Neutrophil (primary cell): ENCODE results near the gene MRPL54.

Experiments
- H3K27ac ChIP-seq: fragments of 200-600 bp; sonication (generic); 2 replicates; pipeline ENCODE4 v1.5.1; 2016; ENCODE audit warnings: mild to moderate bottlenecking, moderate library complexity
- H3K27me3 ChIP-seq: fragments of 200-600 bp; sonication (generic); 2 replicates; pipeline ENCODE4 v1.6.0; 2016; ENCODE audit warnings: mild to moderate bottlenecking
- H3K36me3 ChIP-seq: fragments of 200-600 bp; sonication (generic); 2 replicates; pipeline ENCODE4 v1.5.1; 2017
- H3K4me1 ChIP-seq, 2 experiments: fragments of 200-600 bp in 1 of 2; sonication (generic) in 1 of 2; 1 replicate in 1 of 2; 2 replicates in 1 of 2; pipeline versions ENCODE4 v1.5.1 to v1.6.1; 2013 to 2016; ENCODE audit warnings: low read depth in 1 of 2, low read length in 1 of 2, mild to moderate bottlenecking in 1 of 2, moderate library complexity in 1 of 2; ENCODE audit not compliant: control insufficient read depth in 1 of 2, insufficient read depth in 1 of 2
- H3K4me3 ChIP-seq, 2 experiments: fragments of 200-600 bp in 1 of 2; sonication (generic) in 1 of 2; 1 replicate in 1 of 2; 2 replicates in 1 of 2; pipeline ENCODE4 v1.5.1; 2013 to 2016; ENCODE audit warnings: low read depth in 1 of 2, low read length in 1 of 2, mild to moderate bottlenecking in 1 of 2, moderate library complexity in 1 of 2
- H3K9me3 ChIP-seq: fragments of 200-600 bp; sonication (generic); 2 replicates; pipeline ENCODE4 v1.5.1; 2016
- TF ChIP-seq, protein P1 (sequence below): fragments of 200-600 bp; sonication (generic); IDR thresholded peaks from 2 replicates; pipeline ENCODE4 v1.5.1; 2016; ENCODE audit warnings: antibody characterized with exemption

The MRPL54 gene

GRCh38 chr19:3771906-3772455, 9.5 kb downstream of the MRPL54 start, which contains the start of gene RAX2:
Gene RAX2 (minus strand): TSS chr19:3772228. CDS start chr19:3771742, 486 bp downstream.
- Histone ChIP-seq H3K36me3 (peaks cover 24% of the 10 kb centered on the region), H3K4me3 (no peak within 1 kb of the TSS)

GRCh38 chr19:3773814-3774515, 11.5 kb downstream of the MRPL54 start:
- Histone ChIP-seq H3K27me3 (no peaks in the 10 kb centered on the region), H3K4me1 (no peaks in the 10 kb centered on the region), H3K27ac (no peak overlapping the region), H3K9me3 (no peaks in the 10 kb centered on the region), H3K4me3 (no peak overlapping the region), H3K36me3 (peaks cover 10% of the 10 kb centered on the region)
- TF ChIP-seq, protein P1, sequence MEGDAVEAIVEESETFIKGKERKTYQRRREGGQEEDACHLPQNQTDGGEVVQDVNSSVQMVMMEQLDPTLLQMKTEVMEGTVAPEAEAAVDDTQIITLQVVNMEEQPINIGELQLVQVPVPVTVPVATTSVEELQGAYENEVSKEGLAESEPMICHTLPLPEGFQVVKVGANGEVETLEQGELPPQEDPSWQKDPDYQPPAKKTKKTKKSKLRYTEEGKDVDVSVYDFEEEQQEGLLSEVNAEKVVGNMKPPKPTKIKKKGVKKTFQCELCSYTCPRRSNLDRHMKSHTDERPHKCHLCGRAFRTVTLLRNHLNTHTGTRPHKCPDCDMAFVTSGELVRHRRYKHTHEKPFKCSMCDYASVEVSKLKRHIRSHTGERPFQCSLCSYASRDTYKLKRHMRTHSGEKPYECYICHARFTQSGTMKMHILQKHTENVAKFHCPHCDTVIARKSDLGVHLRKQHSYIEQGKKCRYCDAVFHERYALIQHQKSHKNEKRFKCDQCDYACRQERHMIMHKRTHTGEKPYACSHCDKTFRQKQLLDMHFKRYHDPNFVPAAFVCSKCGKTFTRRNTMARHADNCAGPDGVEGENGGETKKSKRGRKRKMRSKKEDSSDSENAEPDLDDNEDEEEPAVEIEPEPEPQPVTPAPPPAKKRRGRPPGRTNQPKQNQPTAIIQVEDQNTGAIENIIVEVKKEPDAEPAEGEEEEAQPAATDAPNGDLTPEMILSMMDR: no peak

More at GRCh38 chr19:3771906-3772455, 9.5 kb downstream of the MRPL54 start, which contains the start of gene RAX2:
- H3K9me3 ChIP-seq: no peaks in the 10 kb centered on the region
- TF ChIP-seq, protein P1: no peak
- no peaks in the 10 kb centered on the region for H3K4me1 ChIP-seq
- no peak within 1 kb of the TSS for H3K27ac ChIP-seq
- no peaks in the 10 kb centered on the region for H3K27me3 ChIP-seq

DNA sequence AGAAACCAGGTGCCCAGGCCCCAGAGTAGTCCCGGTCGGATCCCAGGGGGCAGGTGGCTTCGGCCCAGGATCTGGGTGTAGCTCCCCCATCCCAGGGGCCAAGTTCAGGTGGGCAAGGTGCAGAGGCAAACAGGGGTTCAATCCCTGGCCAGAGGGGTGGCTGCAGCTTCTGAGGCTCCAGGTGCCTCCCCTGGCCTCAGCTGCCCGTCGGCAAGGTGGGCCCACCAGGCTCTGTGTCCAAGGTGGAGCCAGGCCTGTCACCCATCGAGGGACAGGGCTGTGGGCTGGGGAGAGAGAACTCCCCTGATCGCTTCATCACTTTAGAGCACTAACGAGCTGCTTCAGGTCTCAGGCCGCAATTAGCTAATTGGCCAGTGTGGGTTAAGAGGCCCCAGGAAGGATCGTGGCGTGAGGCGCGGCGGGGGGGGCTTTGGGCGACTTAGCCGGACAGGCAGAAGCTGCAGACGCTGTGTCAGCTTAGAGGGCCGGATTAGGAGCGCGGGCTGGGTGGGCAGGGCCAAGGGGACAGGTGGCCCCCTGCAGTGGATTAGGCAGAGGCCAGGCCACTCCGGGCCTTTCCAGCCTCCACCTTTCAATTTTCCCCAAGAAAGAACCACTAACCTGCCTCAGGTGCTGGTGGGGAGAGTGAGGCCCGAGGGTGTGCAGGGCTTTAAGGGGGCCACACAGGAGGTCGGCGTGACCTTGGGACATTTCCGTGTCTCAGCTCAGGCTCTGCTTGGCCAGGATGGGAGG, 12.3 kb downstream of the MRPL54 start:
- no peaks in the 10 kb centered on the region for H3K27me3 ChIP-seq
- TF ChIP-seq, protein P1: no peak
- H3K27ac ChIP-seq: no peak overlapping the region

DNA sequence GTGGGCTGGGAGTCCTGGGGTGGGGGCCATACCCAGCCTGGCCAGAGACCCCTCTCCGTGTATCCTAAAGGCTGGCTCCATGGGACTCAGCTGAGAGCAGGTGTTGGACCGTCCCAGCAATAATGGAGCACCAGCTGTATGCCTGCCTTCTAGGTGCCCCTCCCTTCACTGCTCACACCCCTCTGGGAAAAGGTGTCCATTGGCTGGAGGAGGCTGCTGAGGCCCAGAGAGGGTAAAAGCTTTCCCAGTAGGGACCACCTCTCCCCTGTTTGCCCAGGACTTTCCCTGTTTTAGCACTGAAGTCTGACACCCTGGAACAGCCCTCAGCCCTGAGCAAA, 12.9 kb downstream of the MRPL54 start:
- Histone ChIP-seq H3K4me1 (no peaks in the 10 kb centered on the region), H3K4me3 (no peak overlapping the region), H3K27ac (no peak overlapping the region), H3K36me3 (no peaks in the 10 kb centered on the region), H3K9me3 (no peaks in the 10 kb centered on the region), H3K27me3 (no peaks in the 10 kb centered on the region)
- TF ChIP-seq, protein P1: no peak

More for the DNA sequence above, 12.3 kb downstream of the MRPL54 start:
- Histone ChIP-seq H3K4me3 (no peak overlapping the region), H3K4me1 (no peaks in the 10 kb centered on the region), H3K36me3 (peaks cover 2% of the 10 kb centered on the region), H3K9me3 (no peaks in the 10 kb centered on the region)

GRCh38 chr19:3775831-3776230, 13.3 kb downstream of the MRPL54 start:
- Histone ChIP-seq H3K9me3 (peaks cover 3% of the 10 kb centered on the region), H3K4me1 (no peaks in the 10 kb centered on the region), H3K36me3 (no peaks in the 10 kb centered on the region), H3K27ac (no peak overlapping the region), H3K27me3 (no peaks in the 10 kb centered on the region), H3K4me3 (no peak overlapping the region)
- TF ChIP-seq, protein P1: no peak
